Activated naive CD8-positive, alpha-beta T cell treated with anti-CD3 and anti-CD28 coated beads, Interleukin-2, amount 50 U/mL, for 16 hours (primary cell): Measurements from ENCODE around the gene CGB8.
"Not testable (repeated sequence)": the region's sequence is repeated elsewhere in the genome, so short reads cannot be mapped to it uniquely, and the experiment has no call there.

Experiments used
- DNase-seq: peaks from one replicate; pipeline ENCODE4 v3.0.0-alpha.2; 2020; ENCODE audit warnings: low read depth, low spot score

The CGB8 gene

DNA sequence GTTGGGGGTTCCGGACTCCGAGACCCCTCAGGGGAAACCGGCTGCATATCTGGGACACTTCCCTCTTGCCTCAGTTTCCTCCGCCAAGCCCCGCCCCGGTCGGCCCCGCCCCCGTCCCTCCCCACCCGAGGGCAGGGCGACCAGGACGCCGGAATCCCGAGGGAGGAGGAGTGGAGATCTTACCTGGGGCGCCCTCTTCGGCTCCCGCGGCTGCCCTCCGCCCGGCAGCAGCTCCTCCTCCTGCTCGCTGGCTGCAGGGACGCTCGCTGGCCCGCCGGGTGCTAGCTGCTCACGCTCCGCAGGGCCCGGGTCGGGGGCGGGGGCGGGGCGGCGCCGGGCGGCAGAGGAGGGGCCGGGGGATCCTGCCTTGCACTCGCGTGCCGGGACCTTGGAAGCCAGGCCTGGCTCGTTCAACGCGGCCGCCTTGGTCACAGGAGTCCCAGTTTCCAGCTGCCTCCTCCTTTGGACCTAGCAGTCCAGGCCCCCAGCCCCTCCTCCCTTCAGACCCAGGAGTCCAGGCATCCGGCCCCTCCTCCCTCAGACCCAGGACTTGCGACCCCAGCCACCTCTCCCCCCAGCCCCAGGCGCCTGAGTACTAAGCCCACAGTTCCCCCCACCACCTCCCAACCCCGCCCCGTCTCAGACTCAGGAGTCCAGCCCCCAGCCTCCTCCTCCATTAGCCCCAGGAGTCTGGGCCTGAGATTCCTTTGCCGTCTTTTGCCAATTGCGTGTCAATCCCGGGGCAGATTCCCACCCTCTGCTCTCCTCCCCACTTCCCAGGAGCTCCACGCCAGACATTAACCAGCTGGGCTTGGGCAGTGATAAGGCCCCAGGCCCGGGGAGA, 16.1 kb upstream of the CGB8 start, which contains the start of gene NTF4:
Gene NTF4, minus strand, starts transcription at position 51 of the 844 bp plus-strand sequence. CDS start 2,821 bp downstream, outside the sequence.
- no peak for DNase-seq

DNA sequence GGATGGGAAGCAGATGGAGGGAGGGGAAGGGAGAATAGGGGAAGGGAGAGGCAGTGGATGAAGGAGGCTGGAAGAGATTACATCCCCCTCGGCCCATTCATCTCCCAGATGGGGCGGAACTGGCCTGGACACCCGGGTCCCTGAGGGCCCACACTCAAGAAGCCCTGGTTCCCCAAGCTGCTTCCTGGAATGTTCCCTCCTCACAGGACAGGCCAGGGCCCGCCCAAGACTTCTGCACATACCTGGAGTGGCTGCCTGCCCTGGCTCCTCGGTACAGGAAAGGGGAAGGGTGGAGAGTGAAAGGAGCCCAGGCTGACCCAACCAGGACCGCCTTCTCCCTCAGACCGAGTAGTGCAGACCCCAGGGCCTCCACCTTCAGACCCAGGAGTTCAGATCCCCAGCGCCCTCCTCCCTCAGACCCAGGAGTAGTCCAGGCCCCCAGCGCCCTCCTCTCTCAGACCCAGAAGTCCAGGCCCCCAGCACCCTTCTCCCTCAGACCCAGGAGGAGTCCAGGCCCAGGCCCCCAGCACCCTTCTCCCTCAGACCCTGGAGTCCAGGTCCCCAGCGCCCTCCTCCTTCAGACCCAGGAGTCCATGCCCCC, 15.2 kb upstream of the CGB8 start:
- no peak for DNase-seq

DNA sequence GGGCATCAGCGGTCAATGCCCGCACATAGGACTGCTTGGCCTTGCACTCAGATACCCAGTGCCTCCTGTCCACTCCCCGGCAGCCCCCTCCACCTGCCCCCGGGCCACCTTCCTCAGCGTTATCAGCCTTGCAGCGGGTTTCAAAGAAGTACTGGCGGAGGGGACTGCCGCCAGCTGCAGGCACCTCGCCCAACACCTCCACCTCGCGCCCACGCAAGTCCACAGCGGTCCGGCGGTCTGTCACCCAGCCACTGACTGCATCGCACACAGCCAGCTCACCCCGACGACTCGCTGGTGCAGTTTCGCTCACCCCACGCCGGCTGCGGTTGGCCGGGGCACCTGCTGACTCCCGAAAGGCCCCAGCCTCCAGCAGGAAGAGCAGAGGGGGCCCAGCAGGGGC, 12.5 kb upstream of the CGB8 start:
- DNase-seq, result no peak

DNA sequence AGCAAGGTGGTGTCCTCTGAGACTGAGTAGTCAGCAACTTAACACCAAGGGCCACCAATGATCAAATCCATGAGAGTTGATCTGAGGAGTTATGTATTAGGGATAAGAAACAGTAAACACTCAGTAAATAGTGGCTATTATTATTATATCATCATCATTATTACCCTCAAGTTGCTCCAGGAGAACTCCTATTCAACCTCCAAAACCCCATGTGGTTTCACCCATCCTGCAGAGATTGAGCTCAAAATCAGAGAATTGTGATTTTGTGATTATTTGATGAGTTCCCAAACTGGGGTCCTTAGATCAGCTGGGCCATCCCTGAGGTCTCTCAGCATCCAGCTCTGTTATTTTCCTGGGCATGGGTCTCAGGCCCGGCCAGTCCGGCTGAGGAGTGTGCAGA, 12.1 kb upstream of the CGB8 start:
- no peak for DNase-seq

DNA sequence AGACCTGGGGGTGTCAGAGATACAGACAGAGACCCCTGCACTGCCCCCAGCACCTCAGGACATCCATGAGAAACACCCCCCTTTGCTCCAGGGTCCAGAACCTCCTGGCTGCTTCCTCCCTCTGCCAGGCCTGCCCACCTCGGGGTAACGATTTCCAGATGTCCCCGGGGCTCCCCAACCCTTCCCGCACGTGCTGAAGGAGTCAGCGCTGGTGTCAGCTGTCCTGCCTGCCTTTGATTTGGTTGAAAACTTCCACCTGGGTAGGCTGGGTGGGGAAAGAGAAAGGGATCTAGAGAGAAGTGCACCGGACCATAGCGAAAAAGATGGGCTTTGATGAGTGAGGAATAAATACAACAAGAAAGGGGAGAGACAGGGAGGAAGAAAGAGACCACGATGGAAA, 10.1 kb upstream of the CGB8 start:
- no peak for DNase-seq

DNA sequence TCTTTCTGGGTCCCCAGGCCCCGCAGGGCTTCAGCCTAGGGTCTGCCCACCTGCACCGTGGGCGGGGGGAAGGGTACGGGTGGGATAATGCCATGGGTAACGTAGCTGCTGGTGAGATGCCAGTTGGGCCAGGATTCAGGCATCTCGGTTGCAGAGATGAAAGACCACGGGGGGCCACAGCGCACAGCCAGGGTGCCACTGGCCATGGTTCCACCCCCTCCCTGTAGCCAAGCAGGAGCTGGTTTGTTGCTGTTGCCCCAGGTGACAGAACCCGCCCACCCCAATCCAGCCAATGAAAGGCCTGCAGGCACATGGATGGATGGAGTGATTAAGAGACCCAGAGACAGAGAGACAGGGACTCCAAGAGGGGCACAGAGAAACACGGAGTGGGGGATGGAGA, 9.7 kb upstream of the CGB8 start:
- DNase-seq, result no peak

DNA sequence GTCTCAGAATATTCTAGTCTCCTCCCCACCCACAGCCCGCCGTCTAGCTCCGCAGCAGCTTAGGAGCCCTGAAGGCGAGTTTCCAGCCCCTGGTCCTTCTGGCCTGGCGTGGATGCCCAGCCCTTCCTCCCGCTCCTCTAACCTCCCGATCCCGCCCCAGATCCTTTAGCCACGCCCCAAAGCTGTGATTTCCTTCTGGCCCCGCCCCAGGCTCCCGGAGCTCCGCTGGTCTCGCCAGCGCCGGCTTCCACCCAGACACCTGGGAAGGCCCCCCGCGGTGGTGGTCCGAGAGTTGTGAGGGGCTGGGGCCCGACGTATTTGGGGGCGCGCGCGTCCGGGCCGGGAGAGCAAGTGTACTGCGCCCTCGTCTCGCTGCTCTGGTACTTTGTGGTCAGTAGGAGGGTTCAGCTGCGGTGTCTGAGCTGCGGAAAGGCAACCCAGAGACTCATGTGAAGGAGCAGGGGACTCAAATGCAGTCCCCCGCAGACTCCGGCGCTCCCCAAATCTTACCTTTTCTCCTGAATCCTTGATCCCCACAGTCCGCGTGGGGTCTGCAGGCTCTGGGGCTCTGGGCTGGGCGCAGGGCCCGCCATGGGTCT, 8.8 kb upstream of the CGB8 start, which contains the start of gene CGB7:
Gene CGB7, minus strand, starts transcription at position 114 of the 599 bp plus-strand sequence. CDS start 2,374 bp downstream, outside the sequence.
- no peak for DNase-seq

DNA sequence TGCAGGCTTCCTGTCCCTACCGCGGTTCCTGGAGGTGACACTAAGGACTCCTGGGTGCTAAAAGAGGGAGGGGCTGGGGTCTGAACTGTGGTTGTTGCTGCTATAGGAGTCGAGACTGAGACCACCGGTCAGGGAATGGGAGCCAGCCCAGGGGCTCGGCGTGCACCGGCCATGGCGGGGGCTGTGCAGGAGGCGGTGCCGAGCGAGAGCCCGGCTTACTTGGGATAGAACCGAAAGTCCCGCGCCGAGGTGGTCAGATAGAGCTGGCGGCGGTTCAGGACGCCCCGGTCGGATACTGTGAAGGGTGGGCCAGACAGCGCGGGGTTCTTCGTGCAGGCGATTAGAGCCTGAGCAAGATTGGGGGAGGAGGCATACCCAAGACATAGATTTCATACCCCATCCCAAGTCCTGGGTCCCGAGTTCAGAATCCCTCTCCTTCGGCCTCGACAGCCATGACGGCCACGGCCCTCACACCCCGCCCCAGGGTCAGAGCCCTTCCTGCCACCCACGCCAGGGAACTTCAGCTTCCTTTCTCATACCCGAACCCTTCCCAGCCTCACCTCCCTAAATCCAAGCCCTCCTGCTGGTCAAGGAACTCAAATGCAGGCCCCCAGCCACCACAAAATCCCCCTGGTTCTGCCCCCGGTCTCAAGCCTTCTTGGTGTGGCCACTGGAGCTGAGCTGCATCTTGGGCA, 8.1 kb upstream of the CGB8 start:
- not testable (repeated sequence) for DNase-seq

DNA sequence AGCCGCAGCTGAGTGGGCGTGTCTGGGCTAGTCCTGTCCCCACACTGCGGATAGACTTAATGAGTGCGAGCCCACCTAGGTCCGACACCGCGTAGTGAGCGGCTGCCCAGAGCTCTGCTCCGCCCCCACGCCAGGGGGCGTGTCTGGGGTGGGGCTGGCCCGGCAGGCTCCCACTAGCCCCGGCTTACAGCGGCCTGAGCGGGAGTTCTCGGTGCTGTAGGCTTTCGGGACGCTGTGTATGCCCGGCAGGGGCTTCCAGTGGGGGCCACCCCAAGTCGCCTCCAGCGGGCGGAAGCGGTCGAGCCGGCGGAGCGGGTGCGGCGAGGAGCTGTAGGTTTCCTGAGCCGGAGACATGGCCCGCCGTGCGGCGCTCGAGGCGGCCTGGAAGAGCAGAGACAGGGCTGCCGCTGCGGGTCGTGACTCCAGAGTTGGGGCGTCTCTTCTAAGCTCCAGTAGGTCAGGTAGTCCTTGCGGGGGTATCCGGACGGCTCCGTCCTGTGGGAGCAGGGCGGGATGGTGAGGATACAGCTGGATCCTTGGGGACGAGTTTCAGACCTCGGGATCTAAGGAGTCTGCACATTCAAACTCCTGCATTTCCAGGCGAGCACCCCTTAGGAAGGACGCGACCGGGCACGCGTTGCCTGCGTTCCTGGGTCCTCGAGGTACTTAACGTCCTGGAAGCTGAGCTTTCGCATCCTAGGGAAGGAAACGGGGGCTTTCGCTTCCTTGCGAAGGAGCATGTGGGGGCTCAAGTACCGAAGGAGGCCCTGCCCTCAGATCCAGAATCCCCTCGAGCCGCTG, 7.4 kb upstream of the CGB8 start:
- no peak for DNase-seq

DNA sequence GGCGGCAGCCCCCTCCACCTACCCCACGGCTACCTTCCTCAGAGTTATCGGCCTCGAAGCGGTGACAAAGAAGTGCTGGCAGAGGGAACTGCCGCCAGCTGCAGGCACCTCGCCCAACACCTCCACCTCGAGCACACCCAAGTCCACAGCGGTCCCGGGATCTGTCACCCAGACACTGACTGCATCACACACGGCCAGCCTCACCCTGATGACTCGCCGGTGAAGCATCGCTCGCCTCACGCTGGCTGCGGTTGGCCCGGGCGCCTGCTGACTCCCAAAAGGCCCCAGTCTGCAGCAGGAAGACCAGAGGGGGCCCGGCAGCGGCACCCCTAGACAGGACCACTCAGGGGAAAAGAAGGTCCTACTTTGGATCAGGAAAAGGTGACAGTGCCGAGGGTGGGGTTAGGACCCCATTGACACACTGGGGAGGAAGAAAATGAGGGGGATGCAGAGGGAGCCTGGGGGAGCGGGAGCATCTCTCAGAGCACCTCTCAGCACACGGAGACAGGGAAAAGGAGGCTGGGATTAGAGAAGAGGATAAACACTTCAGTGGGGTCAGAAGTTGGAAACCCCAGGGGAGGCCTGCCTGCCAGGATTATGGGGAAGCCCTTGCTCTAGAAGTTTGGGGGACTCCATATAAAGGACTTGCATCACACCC, 1.6 kb upstream of the CGB8 start:
- DNase-seq, result not testable (repeated sequence)

DNA sequence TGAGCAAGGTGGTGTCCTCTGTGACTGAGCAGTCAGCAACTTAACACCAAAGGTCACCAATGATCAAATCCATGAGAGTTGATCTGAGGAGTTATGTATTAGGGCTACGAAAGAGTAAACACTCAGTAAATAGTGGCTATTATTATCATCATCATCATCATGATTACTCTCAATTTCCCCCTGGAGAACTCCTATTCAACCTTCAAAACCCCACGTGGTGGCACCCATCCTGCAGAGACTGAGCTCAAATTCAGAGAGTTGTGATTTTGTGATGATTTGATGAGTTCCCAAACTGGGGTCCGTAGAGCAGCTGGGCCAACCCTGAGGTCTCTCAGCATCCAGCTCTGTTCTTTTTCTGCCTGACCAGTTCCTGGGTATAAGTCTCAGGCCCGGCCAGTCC, 923 bp upstream of the CGB8 start:
- not testable (repeated sequence) for DNase-seq

DNA sequence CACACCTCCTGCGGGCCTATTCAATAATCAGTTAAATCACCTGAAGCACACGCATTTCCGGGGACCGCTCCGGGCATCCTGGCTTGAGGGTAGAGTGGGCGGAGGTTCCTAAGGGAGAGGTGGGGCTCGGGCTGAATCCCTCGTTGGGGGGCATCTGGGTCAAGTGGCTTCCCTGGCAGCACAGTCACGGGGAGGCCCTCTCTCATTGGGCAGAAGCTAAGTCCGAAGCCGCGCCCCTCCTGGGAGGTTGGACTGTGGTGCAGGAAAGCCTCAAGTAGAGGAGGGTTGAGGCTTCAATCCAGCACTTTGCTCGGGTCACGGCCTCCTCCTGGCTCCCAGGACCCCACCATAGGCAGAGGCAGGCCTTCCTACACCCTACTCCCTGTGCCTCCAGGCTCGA, 5.4 kb downstream of the CGB8 start, which contains the start of gene CGB5:
Gene CGB5, plus strand, starts transcription at position 301 of the 400 bp plus-strand sequence. CDS start 362 bp downstream, outside the sequence.
- DNase-seq, result not testable (repeated sequence)

DNA sequence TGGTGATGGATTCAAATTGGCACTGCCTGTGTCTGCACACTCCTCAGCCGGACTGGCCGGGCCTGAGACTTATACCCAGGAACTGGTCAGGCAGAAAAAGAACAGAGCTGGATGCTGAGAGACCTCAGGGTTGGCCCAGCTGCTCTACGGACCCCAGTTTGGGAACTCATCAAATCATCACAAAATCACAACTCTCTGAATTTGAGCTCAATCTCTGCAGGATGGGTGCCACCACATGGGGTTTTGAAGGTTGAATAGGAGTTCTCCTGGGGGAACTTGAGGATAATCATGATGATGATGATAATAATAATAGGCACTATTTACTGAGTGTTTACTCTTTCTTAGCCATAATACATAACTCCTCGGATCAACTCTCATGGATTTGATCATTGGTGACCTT, 6.2 kb downstream of the CGB8 start:
- DNase-seq, result not testable (repeated sequence)

DNA sequence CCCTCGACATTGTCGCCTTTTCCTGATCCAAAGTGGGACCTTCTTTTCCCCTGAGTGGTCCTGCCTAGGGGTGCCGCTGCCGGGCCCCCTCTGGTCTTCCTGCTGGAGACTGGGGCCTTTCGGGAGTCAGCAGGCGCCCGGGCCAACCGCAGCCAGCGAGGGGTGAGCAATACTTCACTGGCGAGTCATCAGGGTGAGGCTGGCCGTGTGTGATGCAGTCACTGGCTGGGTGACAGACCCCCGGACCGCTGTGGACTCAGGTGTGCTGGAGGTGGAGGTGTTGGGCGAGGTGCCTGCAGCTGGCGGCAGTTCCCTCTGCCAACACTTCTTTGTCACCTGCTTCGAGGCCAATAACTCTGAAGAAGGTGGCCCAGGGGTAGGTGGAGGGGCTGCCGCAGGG, 6.7 kb downstream of the CGB8 start:
- no peak for DNase-seq

DNA sequence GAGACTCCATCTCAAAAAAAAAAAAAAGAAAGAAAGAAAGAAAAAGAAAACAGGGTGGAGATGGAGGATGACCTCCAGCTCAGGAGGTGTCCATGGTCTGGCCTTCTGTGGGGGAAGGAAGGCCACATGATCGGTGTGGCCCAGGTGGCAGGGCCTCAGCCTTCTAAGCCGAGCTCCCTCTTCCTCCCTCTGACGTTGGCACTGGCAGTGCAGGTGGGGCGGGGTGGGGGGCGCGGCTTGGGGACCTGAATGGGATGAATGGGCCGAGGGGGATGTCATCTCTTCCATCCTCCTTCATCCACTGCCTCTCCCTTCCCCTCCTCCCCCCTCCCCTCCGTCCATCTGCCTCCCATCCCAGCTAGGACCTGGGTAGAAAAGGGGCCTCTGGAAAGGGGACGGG, 9.2 kb downstream of the CGB8 start:
- not testable (repeated sequence) for DNase-seq

DNA sequence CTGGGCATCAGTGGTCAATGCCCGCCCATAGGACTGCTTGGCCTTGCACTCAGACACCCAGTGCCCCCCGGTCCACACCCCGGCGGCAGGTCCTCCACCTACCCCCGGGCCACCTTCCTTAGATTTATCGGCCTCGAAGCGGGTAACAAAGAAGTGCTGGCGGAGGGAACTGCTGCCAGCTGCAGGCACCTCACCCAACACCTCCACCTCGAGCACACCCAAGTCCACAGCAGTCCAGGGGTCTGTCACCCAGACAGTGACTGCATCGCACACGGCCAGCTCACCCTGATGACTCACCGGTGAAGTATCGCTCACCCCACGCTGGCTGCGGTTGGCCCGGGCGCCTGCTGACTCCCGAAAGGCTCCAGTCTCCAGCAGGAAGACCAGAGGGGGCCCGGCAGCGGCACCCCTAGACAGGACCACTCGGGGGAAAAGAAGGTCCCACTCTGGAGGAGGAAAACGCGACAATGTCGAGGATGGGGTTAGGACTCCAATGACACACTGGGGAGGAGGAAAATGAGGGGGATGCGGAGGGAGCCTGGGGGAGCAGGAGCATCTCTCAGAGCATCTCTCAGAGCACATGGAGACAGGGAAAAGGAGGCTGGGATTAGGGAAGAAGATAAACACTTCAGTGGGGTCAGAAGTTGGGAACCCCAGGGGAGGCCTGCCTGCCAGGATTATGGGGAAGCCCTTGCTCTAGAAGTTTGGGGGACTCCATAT, 10.2 kb downstream of the CGB8 start:
- DNase-seq, result not testable (repeated sequence)

DNA sequence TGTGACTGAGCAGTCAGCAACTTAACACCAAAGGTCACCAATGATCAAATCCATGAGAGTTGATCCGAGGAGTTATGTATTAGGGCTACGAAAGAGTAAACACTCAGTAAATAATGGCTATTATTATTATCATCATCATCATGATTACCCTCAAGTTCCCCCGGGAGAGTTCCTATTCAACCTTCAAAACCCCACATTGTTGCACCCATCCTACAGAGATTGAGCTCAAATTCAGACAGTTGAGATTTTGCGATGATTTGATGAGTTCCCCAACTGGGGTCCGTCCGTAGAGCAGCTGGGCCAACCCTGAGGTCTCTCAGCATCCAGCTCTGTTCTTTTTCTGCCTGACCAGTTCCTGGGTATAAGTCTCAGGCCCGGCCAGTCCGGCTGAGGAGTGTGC, 10.8 kb downstream of the CGB8 start:
- DNase-seq, result not testable (repeated sequence)

DNA sequence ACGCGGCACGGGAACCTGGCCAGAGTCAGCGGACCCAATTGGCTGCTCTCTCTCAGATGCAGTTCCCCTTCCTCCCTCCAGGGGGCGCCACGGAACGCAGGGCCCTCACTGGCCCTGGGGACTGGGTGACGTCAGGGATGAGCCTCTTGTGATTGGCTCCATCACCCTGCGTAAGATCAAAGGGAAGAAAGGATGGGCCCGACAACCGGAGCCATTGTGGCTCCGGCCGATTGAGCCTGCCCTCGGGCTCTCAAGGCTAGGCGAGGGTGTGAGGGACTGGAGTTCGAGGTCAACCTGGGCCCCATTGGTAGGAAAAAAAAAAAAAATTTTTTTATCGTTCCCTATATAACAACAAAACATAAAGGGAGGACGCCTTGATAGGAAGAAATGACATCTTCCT, 12.1 kb downstream of the CGB8 start, which contains the start of gene CGB1:
Gene CGB1, minus strand, starts transcription at position 81 of the 400 bp plus-strand sequence. CDS start 184 bp downstream, outside the sequence.
- DNase-seq, result not testable (repeated sequence)

DNA sequence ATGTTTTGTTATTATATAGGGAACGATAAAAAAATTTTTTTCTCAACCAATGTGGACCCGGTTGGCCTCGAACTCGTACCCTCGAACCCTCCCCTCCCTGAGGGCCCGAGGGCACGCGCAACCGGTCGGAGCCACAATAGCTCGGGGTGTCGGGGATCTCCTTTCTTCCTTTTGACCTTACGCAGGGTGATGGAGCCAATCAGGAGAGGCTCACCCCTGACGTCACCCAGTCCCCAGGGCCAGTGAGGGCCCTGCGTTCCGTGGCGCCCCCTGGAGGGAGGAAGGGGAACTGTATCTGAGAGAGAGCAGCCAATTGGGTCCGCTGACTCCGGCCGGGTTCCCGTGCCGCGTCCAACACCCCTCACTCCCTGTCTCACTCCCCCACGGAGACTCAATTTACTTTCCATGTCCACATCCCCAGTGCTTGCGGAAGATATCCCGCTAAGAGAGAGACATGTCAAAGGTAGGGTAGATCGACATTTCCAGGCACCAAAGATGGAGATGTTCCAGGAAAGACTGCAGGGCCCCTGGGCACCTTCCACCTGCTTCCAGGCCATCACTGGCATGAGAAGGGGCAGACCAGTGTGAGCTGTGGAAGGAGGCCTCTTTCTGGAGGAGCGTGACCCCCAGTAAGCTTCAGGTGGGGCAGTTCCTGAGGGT, 17.1 kb downstream of the CGB8 start, which contains the start of gene CGB2:
Gene CGB2, plus strand, starts transcription at position 249 of the 660 bp plus-strand sequence. Its CDS starts 206 bp downstream, at position 455.
- DNase-seq, result not testable (repeated sequence)
